AG09319 (cell line): ENCODE measurements around the gene ARMH4.

ENCODE experiments used
- DNase-seq: peaks from one replicate; pipeline ENCODE4 v3.0.0-alpha.2; 2010; ENCODE audit warnings: low read depth; ENCODE audit errors: extremely low read depth
- CTCF ChIP-seq: IDR thresholded peaks from 2 replicates; pipeline ENCODE4 v1.5.1; 2011; ENCODE audit warnings: low read depth, mild to moderate bottlenecking, inconsistent platforms, low read length, moderate library complexity

Gene ARMH4

GRCh38 chr14:58055497-58056010 is 96.5 kb downstream of the ARMH4 start:
- no peak for DNase-seq
- TF ChIP-seq CTCF: no peak

DNA sequence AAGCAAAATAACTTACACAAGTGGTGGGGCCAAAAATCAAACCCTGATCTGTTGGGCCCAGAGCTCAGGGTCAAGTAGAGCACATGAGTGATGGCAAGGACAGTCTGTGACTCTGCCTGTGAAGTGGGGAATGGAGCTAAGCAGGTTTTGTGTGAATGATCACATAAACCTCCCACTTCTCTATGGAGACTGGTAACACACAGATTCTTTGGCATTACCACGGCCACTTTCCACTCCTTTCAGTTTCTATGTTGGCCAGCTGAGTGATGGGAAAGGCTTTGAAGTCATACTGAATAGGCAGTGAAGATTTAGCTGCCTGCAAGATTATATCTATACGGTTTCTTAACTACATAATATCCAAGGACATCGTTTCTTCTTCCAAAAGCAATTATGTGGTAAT is 97.9 kb downstream of the ARMH4 start:
- DNase-seq: no peak
- no peak for TF ChIP-seq CTCF

GRCh38 chr14:58048219-58048618 is 103.8 kb downstream of the ARMH4 start:
- DNase-seq: no peak
- no peak for TF ChIP-seq CTCF

- no peak for DNase-seq
- no peak for TF ChIP-seq CTCF
Measured at GRCh38 chr14:58027904-58028303, 124.1 kb downstream of the ARMH4 start.

DNA sequence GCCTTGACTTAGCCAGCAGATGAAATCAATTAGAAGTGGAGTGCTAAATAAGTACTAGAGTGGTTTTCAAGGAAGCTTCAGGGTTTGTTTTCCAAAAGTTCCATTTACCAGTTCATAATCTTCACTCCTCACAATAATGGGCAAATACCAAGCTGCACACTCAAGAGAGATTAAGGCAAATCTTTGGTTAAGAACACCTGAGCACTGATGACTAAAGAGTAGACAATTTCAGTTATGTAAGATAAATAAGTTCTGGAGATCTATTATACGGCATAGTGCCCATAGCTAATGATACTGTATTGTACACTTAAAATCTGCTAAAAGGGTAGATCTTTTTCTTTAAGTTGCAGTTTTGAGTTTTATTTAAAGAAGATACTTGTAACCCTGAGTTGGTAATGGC is 125.0 kb downstream of the ARMH4 start:
- TF ChIP-seq CTCF: no peak
- no peak for DNase-seq

DNA sequence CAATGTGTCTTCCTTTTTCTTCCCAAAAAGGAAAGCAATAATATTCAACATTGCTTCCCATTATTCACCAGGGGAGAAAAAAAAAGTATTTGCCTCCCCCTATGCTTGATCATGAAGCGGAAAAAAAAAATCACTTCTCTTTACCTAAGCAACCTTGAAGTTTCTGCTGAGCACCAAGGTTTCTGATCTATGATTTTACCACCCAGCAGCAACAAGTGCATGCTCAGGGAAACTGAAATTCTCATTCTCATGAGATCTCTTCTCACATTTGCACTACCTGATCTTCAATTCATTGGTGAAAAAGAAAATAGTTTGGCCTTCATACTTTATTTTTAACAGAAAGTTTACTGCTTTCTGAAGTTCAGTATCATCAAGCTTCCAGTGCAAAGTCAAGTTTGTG is 125.8 kb downstream of the ARMH4 start:
- no peak for DNase-seq
- no peak for TF ChIP-seq CTCF

GRCh38 chr14:58014778-58015177 is 137.2 kb downstream of the ARMH4 start:
- no peak for TF ChIP-seq CTCF
- DNase-seq: no peak
